GM19238 (cell line): Measurements from ENCODE around the gene NCOA5.
A peak's percentile ranks its signal among the peaks of the same experiment; 100 is the strongest.
"Not testable (repeated sequence)": the region's sequence is repeated elsewhere in the genome, so short reads cannot be mapped to it uniquely, and the experiment has no call there.

Experiments
- DNase-seq: peaks from one replicate; pipeline ENCODE4 v3.0.0; 2011; ENCODE audit warnings: low spot score; ENCODE audit not compliant: insufficient read length

The NCOA5 gene

DNA sequence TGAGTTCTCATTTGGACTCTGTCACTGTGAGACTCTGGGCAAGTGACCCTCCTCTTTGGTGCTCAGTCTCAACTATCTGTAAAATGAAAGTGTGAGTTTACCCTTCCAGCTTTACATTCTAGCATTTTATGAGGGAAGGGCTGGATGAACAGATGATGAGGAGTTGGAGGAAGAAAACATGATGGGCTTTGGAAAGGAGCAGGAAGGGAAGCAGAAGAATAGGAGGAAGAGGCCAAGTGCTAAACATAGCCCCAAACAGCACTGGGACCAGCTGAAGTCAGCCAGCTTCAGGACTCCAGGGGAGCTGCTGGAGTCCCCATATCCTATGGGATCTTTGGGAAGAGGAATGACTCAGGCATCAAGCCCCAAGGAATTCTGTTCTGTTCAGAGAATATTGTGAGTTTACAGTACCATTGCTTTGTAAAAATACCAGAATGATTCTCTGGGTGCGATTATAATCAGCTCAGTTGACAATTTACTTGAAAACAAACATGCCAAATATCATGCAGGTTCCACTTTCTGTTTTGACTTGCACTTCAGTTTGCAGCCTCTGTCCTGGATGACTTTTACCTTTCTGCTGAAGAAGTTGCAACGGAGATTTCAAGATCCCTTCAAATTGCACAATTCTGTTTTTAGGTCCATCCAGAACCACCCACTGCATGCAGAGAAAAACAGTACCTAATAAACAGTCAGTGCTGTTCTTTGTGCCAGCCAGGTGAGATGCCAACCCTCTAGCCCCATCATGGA, 31.6 kb upstream of the NCOA5 start:
- no peak for DNase-seq

DNA sequence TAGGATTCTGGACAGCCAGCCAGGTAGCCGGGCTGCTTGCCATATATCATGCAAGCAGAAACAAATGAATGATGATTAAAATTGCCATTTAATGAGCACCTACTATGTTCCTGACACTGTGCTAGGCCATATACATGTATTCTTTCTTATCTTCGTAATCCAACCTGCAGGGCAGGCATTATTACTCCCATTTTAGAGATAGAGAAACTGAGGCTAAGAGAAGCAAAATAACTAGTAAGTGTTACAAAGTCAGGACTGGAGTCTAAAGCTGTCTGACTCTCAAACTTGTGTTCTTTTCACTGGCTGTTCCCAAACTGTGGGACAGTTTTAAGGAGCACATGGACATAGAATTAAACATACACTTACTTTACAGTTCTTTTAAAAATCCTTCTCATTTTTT, 30.4 kb upstream of the NCOA5 start:
- no peak for DNase-seq

DNA sequence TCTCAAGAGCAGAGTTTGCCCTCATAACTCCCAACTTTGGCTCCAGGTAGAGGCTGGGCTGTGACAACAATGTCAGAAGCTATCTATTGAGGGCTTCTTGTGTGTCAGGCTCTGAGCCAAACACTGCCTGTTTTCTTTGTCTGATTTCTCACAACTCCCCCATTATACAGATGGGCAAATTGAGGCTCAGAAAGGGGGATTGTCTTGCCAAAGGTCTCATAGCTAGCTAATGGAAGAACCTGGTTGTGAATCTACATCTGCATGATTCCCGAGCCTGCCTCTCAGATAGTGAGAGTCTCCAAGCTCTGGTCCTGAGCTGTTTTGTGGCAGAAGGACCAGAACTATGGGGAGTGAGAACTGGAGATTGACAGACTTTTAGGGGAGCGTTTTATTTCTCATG, 29.8 kb upstream of the NCOA5 start:
- no peak for DNase-seq

DNA sequence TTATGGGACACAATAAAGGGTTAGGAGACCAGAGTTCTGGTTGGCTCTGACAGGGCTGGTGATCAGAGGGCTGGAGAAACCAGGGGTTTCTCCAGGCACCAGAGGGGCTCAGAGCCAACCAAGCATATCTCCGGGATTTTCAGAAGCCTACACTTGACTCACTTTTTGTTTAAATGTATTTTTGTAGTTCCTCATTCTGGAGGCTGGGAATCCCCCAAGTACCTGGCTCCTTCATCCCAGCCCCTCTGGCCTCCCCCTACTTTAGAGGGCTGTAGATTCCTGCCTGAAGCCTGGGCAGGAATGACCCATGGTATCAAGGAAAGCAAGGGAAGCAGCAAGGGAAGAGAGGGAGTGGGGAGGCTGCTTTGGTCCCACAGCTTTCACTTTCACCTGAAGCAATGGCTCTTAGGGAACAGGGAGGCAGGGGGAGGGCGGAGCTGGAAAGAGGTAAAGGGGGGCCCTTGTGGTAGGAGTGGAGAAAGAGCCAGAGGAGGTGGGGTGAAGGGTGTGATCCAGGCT, 29.3 kb upstream of the NCOA5 start:
- DNase-seq = peak; percentile 48

DNA sequence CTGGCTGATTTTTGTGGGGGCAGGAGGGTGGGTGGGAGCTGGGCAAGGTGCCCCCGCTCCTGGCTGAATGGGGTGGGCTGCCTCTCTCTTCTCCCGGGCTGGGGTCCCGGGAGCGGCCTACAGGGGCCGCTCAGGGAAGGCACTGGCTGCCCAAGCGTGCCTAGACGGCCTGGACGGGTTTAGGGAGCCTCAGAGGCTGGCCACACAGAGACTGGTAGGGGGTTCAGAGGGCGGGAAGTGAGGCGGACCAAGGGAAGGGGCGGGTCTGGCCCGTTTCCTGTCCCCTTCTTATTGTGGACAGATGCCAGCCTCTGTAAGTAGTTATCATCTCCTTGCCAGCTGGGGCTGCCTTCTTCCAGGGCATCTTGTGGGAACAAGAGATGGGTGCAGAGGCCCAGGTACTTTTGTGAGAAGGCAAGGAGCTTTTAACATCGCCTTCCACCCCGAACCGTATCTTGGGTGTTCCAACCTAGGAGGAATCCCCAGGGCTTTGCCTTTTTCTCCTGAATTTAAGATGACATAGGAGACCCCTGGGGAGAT, 28.8 kb upstream of the NCOA5 start:
- DNase-seq = peak; percentile 46

DNA sequence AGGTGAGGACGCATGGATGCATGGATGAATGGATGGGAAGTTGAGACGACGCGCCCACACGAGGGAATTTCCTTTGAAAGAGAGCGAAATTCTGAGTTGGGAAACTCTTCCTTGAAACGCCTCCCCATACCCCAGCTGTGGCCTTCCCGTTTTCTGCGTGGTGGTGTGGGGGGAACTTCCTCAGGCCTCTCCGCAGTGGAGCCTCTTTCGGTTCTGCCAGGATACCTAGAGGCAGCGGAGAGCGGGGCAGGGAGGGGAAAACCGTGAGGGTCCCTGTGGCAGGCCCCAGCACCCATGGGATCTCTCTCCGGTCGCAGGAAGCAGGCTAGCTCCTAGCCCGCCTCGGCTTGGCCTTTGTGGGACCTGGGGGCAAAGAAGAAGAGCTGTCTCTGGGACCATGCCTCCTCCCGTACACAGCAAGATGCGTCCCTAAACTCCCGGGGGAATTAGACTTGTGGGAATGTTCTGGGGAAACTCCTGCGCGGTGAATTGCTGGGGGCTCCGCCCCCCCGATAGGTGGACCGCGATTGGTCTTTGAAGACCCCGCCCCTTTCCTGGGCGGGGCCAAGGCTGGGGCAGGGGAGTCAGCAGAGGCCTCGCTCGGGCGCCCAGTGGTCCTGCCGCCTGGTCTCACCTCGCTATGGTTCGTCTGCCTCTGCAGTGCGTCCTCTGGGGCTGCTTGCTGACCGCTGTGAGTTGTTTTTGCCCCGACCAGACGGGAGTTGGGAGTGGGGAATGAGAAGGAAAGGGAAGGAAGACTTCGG, 28.1 kb upstream of the NCOA5 start, which contains the start of gene CD40:
Gene CD40 (plus strand): TSS at position 611 of the 764 bp plus-strand sequence. CDS start 30 bp downstream, at position 641.
- peak; percentile 81 for DNase-seq

DNA sequence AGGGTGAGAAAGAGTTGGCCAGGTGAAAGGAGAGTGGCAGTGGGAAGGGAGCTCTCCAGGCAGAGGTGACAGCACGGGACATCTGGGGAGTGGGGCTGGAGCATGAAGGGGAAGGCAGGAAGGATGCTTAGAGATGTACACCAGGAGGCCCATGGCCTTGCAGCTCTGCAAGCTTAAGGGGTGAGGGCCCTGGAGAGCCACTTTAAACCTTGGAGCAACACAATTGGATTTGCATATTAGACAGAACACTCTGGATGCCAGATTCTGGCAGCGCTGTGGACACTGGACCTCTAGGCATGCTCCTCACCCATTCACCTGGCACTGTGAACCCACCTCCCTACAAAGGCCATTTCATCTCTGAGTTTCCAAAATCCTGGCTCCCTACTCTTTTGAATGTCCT, 24.7 kb upstream of the NCOA5 start:
- no peak for DNase-seq

DNA sequence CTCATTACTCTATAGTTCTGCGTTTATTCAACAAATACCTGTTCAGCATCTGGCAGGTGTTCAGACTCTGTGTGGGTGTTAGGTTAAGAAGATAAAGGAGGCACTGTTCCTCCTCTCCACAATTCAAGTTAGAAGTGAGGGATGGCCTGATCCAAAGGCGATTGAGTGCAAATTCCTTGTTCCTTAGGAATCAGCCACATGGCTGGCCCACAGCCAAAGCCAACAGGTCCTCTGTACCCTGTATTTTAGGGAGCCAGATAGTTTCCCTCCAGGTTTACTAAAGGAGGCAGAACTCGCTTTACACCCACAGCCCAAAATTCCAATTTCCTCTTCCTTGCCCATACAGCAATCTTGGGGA, 23.3 kb upstream of the NCOA5 start:
- no peak for DNase-seq

DNA sequence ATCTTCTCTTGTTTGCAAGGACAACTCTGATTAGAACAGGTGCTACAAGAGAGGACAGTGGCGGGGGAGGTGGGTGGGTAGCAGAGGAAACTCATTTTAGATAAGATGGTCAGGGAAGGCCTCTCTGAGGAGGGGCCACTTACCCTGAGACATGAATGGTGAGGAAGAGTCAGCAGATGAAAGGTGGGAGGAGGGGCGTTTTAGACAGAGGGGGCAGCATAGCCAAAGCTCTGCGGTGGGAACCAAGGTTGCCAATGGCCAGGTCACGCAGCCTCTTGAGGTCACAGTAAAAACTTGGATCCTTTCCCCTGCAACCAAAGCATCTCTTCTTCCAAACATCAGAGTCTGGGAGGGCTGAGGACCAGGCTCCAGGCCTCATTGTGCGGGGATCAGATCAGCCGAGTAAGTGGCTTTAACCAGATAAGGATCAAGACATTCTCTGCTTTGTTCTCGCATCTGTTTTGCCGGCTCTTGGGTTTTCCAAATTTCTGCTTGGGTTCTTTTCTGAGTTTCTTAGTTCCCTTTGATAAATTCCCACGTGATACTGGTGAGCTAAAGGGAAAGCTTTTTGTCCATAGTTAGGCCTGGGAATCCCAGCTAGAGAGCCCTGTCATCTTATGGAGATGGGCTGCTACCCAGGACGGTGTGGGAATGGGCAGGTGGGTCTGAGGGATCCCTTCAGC, 22.8 kb upstream of the NCOA5 start:
- DNase-seq = no peak

DNA sequence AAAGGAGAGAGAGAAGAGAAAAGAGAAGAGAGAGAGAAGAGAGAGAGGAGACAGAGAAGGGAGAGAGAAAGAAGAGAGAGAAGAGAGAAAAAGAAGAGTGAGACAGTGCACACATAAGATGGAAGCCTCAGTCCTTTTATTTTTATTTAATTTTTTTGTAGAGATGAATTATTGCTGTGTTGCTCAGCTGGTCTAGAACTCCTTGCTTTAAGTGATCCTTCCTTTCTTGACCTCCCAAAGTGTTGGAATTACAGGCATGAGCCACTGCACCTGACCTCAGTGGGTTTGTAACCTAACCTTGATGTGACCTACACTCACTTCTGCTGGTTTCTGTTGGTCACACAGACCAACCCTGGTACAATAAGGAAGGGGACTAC, 22.1 kb upstream of the NCOA5 start:
- no peak for DNase-seq

DNA sequence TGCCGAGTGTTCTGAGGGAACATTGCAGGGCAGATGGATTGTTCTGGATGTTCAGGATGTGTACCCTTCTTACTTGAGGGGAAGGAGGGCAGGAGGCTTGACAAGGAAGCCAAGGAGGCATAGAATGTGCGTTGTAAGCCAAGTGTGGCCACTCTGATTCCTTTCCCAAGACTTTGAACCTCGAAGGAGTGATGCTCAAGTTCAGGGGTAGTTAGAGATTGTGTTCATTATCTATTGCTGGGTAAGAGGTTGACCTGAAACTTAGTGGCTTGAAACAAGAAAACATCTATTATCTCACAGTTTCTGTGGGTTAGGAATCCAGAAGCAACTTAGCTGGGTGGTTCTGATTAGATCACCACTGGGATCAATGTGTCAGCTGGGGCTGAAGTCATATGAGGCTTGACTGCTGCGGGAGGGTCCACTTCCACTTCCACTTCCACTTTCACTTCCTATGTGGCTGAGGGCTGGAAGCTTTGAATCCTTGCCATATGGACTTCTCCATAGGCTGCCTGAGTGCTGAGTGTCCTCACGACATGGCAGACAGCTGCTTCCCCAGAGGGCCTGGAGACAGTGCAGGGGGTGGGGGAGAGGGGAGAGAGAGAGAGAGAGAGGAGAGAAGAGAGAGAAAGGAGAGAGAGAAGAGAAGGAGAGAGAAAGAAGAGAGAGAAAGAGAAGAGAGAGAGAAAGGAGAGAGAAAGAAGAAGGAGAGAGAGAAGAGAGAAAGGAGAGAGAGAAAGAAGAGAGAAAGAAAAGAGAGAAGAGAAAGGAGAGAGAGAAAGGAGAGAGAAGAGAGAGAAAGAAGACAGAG, 21.5 kb upstream of the NCOA5 start:
- no peak for DNase-seq

DNA sequence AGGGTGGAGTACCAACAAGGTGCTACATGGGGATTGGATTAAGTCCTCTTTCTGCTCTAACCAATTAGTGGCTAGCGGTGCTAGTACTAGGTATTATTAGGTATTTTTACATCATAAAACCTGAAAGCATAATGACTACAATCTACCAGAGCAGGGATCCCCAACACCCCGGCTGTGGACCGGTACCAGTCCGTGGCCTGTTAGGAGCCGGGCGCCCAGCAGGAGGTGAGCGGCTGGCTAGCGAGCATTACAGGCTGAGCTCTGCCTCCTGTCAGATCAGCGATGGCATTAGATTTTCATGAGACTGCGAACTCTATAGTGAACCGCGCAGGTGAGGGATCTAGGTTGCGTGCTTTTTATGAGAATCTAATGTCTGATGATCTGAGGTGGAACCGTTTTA, 19.2 kb upstream of the NCOA5 start:
- no peak for DNase-seq

DNA sequence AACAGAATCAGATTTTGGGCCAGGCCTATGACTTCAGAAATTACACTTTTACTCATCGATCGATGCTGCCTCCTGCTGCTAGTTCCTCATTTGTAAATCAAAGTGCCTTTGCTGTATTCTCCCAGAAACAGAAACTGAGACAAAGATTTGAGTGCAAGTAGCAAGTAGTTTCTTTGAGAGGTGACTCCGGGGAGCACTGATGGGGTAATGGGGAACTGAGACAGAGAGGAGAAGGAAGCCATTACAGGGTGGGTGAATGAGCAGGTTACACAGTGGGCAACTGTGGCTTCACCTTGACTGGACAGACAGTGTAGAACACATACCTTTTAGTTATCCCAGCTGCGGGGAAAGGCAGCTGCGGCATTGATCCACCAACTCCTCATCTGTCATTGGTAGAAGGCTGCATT, 18.7 kb upstream of the NCOA5 start:
- no peak for DNase-seq

DNA sequence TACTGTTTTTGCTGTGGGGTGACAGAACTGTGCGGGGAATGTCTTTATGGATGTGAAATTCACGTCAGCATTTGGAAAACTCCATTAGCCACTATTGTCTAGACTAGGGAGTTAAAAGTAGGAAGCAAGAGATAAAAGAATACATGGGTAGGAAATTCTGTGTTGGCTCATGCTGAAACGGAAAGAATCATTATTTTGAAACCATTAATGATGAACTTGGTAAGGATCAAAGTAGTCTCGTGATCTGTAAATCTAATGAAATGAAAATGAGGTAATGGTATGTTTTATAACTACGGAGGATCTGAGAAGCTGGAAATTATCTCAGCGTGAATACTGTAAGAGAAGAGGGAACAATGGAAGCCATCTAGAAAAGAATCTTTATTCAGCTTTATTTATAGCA, 17.3 kb upstream of the NCOA5 start:
- DNase-seq = no peak

DNA sequence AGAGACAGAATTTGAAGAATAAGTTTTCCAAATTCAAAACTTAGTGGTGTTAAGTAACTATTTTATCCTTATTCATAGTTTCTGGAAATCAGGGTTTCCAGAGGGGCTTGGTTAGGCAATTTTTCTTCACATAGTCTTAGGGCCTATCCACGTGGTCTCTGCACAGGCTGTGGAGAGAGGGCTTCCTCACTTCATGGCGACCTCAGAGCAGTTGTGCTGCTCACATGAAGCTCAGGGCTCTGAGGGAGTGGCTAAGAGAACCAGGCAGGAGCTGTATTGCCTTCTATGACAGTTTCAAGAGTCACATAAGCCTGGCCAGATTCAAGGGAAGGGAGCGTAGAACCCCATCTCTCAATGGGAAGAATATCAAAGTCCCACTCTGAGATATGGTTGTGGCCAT, 14.5 kb upstream of the NCOA5 start:
- DNase-seq = no peak

DNA sequence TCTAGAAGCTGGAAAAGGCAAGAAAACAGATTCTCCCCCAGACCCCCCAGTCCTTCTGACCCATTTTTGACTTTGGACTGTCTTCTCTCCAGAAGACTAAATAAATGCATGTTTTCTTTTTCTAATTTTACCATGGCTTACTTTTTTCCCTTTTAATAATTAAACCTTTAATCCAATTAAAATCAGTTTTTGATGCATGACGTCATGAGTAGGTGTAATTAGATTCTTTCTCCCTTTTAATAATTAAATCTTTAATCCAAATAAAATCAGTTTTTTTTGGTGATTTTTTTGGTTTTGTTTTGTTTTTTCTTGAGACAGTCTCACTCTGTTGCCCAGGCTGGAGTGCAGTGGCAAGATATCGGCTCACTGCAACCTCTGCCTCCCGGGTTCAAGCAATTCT, 13.2 kb upstream of the NCOA5 start:
- DNase-seq = no peak

DNA sequence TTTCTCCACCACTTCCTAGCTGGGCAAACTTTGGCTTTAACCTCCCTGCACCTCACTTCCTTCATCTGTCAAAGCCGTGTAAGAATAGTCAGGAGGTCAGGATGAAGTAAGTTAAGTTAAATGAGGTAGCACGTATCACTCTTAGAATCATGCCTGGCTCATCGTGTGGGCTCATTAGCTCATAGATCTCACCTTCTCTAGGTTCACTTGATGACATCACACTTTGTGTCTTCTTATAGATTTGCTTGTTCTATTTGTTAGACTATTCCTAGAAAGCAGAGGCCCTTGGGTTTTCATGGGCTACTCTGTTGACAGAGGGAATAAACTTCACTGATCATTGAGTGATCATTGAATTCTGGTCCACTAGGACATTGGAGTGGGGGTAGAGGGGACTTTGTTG, 12.2 kb upstream of the NCOA5 start:
- no peak for DNase-seq

DNA sequence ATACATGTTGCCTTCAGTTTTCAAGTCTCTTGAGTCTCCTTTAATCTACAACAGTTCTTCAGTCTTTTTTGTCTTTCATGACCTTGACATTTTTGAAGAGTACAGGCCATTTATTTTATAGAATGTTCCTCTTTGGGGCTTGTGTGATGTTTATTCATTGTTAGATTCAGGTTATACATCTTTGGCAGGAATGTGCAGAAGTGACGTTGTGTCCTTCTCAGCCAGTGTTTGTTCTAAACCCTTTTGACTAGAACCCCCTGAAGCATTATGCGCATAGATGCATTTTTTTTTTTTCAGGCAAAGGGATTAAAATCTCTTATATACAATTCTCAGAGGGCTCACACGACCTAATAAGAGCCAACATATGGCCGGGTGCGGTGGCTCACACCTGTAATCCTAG, 11.2 kb upstream of the NCOA5 start:
- no peak for DNase-seq

DNA sequence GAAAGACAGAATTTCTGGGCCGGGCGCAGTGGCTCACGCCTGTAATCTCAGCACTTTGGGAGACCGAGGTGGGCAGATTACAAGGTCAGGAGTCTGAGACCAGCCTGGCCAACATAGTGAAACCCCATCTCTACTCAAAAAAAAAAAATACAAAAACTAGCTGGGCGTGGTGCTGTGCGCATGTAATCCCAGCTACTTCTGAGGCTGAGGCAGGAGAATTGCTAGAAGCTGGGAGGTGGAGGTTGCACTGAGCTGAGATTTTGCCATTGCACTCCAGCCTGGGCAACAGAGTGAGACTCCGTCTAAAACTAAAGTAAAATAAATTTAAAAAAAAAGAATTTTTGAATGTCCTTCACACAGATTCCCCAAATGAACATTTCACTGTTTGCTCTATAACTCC, 10.7 kb upstream of the NCOA5 start:
- not testable (repeated sequence) for DNase-seq

DNA sequence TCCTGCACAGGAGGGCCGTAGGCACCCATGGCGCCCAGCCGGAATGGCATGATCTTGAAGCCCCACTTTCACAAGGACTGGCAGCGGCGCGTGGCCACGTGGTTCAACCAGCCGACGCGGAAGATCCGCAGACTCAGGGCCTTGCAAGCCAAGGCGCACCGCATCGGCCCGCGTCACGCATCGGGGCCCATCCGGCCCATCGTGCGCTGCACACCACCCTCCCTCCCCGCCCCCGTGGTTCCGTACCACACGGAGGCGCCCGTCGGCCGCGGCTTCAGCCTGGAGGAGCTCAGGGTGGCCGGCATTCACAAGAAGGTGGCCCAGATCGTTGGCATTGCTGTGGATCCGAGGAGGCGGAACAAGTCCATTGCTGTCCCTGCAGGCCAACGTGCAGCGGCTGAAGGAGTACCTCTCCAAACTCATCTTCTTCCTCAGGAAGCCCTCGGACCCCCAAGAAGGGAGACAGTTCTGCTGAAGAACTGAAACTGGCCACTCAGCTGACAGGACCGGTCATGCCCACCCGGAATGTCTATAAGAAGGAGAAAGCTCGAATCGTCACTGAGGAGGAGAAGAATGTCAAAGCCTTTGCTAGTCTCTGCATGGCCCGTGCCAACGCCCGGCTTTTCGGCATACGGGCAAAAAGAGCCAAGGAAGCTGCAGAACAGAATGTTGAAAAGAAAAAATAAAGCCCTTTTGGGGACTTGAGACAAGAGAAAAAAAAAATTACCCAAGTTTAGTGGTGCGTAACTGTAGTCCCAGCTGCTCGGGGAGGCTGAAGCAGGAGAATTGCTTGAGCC, 9.9 kb upstream of the NCOA5 start:
- DNase-seq = no peak
